PC-9 (cell line): ENCODE data around the gene PREPL. TPM values are rescaled to one million over a fixed set of nuclear protein-coding genes. Genes with fewer than 3 reads are reported as not detected.

Experiments used
- BruUV-seq: library from RNA; stranded (reverse); fragments of 400-500 nt; replicated peaks from 2 replicates; lab custom pipeline; 2021; lab: Mats Ljungman, UMichigan
- CTCF ChIA-PET: fragments of 300-600 bp; sonication (Branson Sonifier 250); formaldehyde crosslinking; loops from one replicate; lab custom pipeline; 2022; ENCODE audit warnings: antibody characterized with exemption; lab: Charles Lee
- POLR2A ChIA-PET: fragments of 300-600 bp; sonication (Branson Sonifier 250); formaldehyde crosslinking; loops from one replicate; lab custom pipeline; 2022; ENCODE audit warnings: antibody characterized with exemption; ENCODE audit not compliant: unreplicated experiment; lab: Charles Lee
- DNase-seq, 2 experiments: peaks; one replicate each; pipeline versions ENCODE4 v3.0.0 to v3.0.0-alpha.2; 2015 to 2022; ENCODE audit warnings: mixed read lengths in 1 of 2
- H2AFZ ChIP-seq: fragments of 200-600 bp; sonication (generic); 2 replicates; pipeline ENCODE4 v1.8.1; 2017; ENCODE audit warnings: antibody characterized with exemption
- H3F3A ChIP-seq: fragments of 200-600 bp; sonication (generic); 2 replicates; pipeline ENCODE4 v1.8.1; 2017; ENCODE audit warnings: antibody characterized with exemption, mild to moderate bottlenecking, low read depth; ENCODE audit not compliant: insufficient read depth
- H3K27ac ChIP-seq: fragments of 200-600 bp; sonication (generic); 2 replicates; pipeline ENCODE4 v1.6.1; 2016; ENCODE audit warnings: mixed run types
- H3K27me3 ChIP-seq: fragments of 200-600 bp; sonication (generic); 2 replicates; pipeline ENCODE4 v1.6.1; 2016; ENCODE audit warnings: low read depth, mixed run types; ENCODE audit not compliant: insufficient read depth
- H3K36me3 ChIP-seq: fragments of 200-600 bp; sonication (generic); 2 replicates; pipeline ENCODE4 v1.6.1; 2016; ENCODE audit warnings: low read depth, mixed run types
- H3K4me1 ChIP-seq: fragments of 200-600 bp; sonication (generic); replicated peaks from 2 replicates; pipeline ENCODE4 v1.6.1; 2016; ENCODE audit warnings: mixed run types; ENCODE audit not compliant: insufficient read depth
- H3K4me2 ChIP-seq: fragments of 200-600 bp; sonication (generic); 2 replicates; pipeline ENCODE4 v1.6.1; 2017; ENCODE audit warnings: mixed run types
- H3K4me3 ChIP-seq: fragments of 200-600 bp; sonication (generic); 2 replicates; pipeline ENCODE4 v1.6.1; 2016; ENCODE audit warnings: mixed run types
- H3K79me2 ChIP-seq: fragments of 200-600 bp; sonication (generic); 2 replicates; pipeline ENCODE4 v1.6.1; 2017; ENCODE audit warnings: low read depth, mixed run types
- H3K9me2 ChIP-seq: fragments of 200-600 bp; sonication (generic); 2 replicates; pipeline ENCODE4 v1.8.1; 2017; ENCODE audit warnings: mild to moderate bottlenecking; ENCODE audit not compliant: insufficient read depth
- H3K9me3 ChIP-seq: fragments of 200-600 bp; sonication (generic); 2 replicates; pipeline ENCODE4 v1.8.1; 2016; ENCODE audit warnings: low read depth; ENCODE audit not compliant: insufficient read depth
- H4K20me1 ChIP-seq: fragments of 200-600 bp; sonication (generic); 2 replicates; pipeline ENCODE4 v1.8.1; 2017; ENCODE audit not compliant: insufficient read depth
- CTCF ChIP-seq: fragments of 200-600 bp; sonication (generic); conservative IDR thresholded peaks from 2 replicates; pipeline ENCODE4 v1.6.1; 2017; ENCODE audit warnings: mixed run types, antibody characterized with exemption, mild to moderate bottlenecking, moderate library complexity
- EZH2 ChIP-seq: fragments of 200-600 bp; sonication (generic); IDR thresholded peaks from 2 replicates; pipeline ENCODE4 v1.8.0; 2017; ENCODE audit warnings: antibody characterized with exemption, low read depth
- intact Hi-C: fragments of 100-400 bp; cut with micrococcal nuclease; formaldehyde crosslinking; loops from one replicate; pipeline ENCODE4 v1.10.0; 2022; ENCODE audit not compliant: unreplicated experiment
- total RNA-seq: library from RNA; stranded (reverse); gene quantifications from 2 replicates; pipeline ENCODE4 v1.2.3, GENCODE V29; 2021

PREPL gene
- total RNA-seq, 1 experiment from 2014 or later: 42.2 TPM

DNA sequence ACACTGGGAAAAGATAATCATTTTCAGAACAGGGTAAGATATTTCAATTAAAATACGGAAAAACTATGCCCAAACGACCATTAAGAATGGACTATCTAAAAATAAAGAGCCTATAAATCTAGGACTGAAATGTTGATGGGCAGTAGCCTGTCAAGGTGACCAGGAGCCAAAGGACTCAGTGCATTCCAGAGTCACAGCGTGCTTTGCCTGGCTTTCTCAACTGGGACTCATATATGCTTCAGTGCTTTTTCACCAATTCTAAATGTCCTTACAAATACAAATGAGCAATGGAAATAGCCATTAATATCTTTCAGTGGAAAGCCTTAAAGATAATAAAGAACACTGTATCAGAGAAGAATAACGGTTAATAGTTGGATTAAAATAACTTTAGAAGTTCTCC is 35.4 kb downstream of the PREPL start:
- H3F3A ChIP-seq: no peaks in the 10 kb centered on the region
- H3K9me2 ChIP-seq: no peaks in the 10 kb centered on the region
- H3K4me1 ChIP-seq: no peaks in the 10 kb centered on the region
- H3K27ac ChIP-seq: no peak overlapping the region
- no peaks in the 10 kb centered on the region for H3K27me3 ChIP-seq
- no peaks in the 10 kb centered on the region for H3K79me2 ChIP-seq
- peaks cover 52% of the 10 kb centered on the region for H3K36me3 ChIP-seq
- intact Hi-C loops: no loop called here
- ChIA-PET POLR2A (no interaction called here), CTCF (no interaction called here)
- DNase-seq: no peak
- no TSS peak for BruUV-seq
- H3K4me2 ChIP-seq: no peak overlapping the region
- no peaks in the 10 kb centered on the region; the same call in 1 of the 2 replicates for H4K20me1 ChIP-seq
- TF ChIP-seq CTCF: no peak
- no peak for TF ChIP-seq EZH2
- H3K9me3 ChIP-seq: no peaks in the 10 kb centered on the region
- no peak overlapping the region for H2AFZ ChIP-seq
- H3K4me3 ChIP-seq: no peak overlapping the region

- ChIA-PET CTCF (no interaction called here), POLR2A (no interaction called here)
- Histone ChIP-seq H3K4me3 (no peak overlapping the region), H3K9me2 (no peaks in the 10 kb centered on the region), H3K79me2 (no peaks in the 10 kb centered on the region), H3K27ac (no peak overlapping the region), H3K4me1 (no peaks in the 10 kb centered on the region), H3K4me2 (no peak overlapping the region), H2AFZ (no peak overlapping the region), H3K9me3 (no peaks in the 10 kb centered on the region), H3K36me3 (peaks cover 61% of the 10 kb centered on the region), H3F3A (no peaks in the 10 kb centered on the region), H4K20me1 (no peaks in the 10 kb centered on the region; the same call in 1 of the 2 replicates), H3K27me3 (no peaks in the 10 kb centered on the region)
- DNase-seq: no peak
- intact Hi-C loops: no loop called here
- no peak for TF ChIP-seq CTCF
- no peak for TF ChIP-seq EZH2
- no TSS peak for BruUV-seq
These were observed 36.3 kb downstream of the PREPL start for GRCh38 chr2:44324971-44325426.

DNA sequence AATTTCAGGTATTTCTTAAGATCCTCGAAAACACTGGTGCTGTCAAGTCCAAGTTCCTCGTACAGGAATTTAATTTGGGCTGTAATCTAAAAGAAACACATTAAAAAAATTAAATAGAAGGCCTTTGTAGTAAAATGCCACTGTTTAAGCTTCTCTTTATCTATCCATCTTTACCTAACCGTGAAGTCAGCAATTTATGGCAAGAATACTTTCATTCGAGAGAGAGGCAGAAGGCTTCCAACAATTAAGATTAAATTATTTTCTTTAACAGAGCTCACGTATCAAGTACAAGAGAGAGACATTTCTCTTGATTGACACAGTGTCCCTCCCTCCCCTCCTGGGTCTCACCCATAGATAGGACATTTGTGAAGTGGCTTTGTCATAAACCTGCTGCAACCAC is 39.9 kb downstream of the PREPL start:
- H4K20me1 ChIP-seq: no peaks in the 10 kb centered on the region
- no peak overlapping the region for H2AFZ ChIP-seq
- H3K9me2 ChIP-seq: no peaks in the 10 kb centered on the region
- no peaks in the 10 kb centered on the region for H3K9me3 ChIP-seq
- H3F3A ChIP-seq: no peaks in the 10 kb centered on the region; the same call in 1 of the 2 replicates
- TF ChIP-seq CTCF (no peak), EZH2 (no peak)
- H3K27ac ChIP-seq: no peak overlapping the region
- ChIA-PET POLR2A (interaction anchor here (0.6 kb wide), 1 partner anchor 234 kb away, joined by 5 read pairs; no protein-coding TSS in a partner anchor), CTCF (no interaction called here)
- BruUV-seq: no TSS peak
- no peaks in the 10 kb centered on the region for H3K79me2 ChIP-seq
- H3K4me2 ChIP-seq: no peak overlapping the region
- no peaks in the 10 kb centered on the region for H3K4me1 ChIP-seq
- H3K36me3 ChIP-seq: peaks cover 50% of the 10 kb centered on the region
- H3K4me3 ChIP-seq: no peak overlapping the region
- DNase-seq: no peak
- H3K27me3 ChIP-seq: no peaks in the 10 kb centered on the region
- intact Hi-C loops: no loop called here
